Measurements from ENCODE around the gene PCDHGA11.
"Not testable (repeated sequence)": the region's sequence is repeated elsewhere in the genome, so short reads cannot be mapped to it uniquely, and the experiment has no call there.

The PCDHGA11 gene

DNA sequence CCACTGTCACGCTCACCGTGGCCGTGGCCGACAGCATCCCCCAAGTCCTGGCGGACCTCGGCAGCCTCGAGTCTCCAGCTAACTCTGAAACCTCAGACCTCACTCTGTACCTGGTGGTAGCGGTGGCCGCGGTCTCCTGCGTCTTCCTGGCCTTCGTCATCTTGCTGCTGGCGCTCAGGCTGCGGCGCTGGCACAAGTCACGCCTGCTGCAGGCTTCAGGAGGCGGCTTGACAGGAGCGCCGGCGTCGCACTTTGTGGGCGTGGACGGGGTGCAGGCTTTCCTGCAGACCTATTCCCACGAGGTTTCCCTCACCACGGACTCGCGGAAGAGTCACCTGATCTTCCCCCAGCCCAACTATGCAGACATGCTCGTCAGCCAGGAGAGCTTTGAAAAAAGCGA, 11.9 kb downstream of the PCDHGA11 start:
- DNase-seq, result not testable (repeated sequence)

GRCh38 chr5:141434006-141434405, 13.2 kb downstream of the PCDHGA11 start:
- DNase-seq, result no peak

DNA sequence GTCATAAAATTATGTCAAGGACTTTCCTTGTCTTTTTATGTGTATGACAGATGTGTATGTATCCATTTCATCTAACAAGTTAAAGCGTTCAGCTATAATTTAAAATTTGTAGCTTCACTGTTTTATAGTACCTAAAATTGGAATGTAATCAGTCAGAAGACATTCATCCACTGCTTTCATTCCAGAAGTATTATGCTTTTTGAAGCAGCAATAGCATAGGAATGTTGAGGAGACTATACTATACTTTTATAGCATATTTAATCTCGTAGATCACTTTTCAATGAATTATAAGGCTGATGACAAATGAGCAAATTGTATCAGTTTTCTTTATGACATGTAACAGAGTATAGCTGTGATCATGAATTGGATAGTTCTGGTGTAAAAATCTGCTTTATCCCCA, 16.4 kb downstream of the PCDHGA11 start:
- DNase-seq, result no peak

DNA sequence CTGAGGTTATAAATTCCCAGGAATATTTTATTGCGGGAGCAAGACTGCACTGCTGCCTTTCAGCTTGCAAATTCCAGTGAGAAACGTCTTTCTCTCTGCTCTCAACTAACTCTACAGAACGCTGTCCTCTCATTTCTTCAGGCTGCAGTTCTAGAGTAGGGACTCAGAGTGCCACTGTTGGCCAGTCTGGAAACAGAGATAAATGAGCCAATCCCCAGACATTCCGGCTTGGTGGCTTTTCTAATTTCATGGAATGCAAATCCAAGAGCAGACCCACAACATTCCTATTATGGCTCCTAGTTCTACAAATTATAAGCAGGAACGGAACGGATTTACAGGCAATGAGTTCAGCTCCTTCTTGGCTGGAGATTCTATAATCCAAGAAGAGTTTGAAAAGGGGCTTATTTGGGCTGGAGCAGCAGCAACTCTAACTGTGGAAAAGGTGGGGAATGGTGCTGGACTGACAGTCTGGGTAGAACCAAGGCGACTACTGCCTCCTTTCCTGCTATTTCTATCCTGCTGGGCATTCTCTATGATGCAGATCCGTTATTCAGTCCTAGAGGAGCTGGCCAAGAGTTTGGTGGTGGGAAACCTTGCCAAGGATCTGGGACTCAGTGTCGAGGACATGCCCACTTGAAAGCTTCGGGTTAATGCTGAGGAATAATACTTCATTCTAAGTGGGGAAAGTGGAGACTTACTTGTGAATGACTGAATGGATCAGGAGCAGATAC, 18.7 kb downstream of the PCDHGA11 start:
- DNase-seq, result no peak

DNA sequence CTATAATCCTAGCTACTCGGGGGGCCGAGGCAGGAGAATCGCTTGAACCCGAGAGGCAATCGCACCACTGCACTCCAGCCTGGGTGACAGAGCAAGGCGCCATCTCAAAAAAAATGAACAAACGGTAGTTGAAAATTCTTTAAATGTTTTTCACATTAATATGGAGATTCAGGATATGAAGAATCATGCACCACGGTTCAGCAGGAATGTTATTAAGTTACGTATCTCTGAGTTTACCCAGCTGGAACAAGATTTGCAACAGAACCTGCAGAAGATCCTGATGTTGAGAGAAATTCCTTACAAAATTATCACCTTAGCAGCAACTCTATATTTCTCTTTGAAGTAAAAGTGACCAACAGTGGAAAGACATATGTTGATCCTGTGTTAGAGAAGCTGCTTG, 19.5 kb downstream of the PCDHGA11 start:
- no peak for DNase-seq

GRCh38 chr5:141441571-141442170, 20.8 kb downstream of the PCDHGA11 start:
- DNase-seq, result no peak

DNA sequence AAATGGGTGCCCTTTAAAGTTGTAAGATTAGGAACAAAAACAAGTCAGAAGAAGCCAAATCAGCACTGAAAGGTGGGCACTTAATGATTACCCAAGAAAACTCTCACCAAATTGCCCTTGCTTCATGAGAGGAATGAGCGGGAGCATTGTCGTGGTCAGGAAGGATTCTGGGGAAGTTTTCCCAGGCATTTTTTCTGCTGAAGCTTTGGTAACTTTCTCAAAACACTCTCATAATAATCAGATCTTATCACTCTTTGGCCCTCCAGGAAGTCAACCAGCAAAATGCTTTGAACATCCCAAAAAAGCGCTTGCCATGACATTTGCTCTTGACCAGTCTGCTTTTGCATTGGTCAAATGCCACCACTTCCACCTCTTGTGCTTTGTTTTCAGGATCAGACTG, 44.5 kb downstream of the PCDHGA11 start:
- DNase-seq, result no peak

All from activated effector memory CD4-positive, alpha-beta T cell treated with anti-CD3 and anti-CD28 coated beads, Interleukin-2, amount 50 U/mL, for 16 hours (primary cell).